Lower lobe of right lung (tissue), 2 donors: ENCODE results near the gene CLIP4. TPM values are rescaled to one million over a fixed set of nuclear protein-coding genes. Genes with fewer than 3 reads are reported as not detected.

ENCODE experiments used
- ATAC-seq, 2 donors: fragments of 200-7000 bp; cut with Tn5 transposase; one replicate each; pipeline ENCODE4 v1.9.1; 2020 to 2022; ENCODE audit warnings: mild to moderate bottlenecking in 2 of 2, moderate library complexity in 2 of 2
- DNase-seq: peaks from one replicate; pipeline ENCODE4 v3.0.0-alpha.2; 2020
- H3K27ac ChIP-seq: fragments of 200-600 bp; one replicate; pipeline ENCODE4 v1.8.0; 2022
- H3K27me3 ChIP-seq: fragments of 200-600 bp; one replicate; pipeline ENCODE4 v1.8.0; 2022; ENCODE audit warnings: low read depth
- H3K36me3 ChIP-seq: fragments of 200-600 bp; one replicate; pipeline ENCODE4 v1.8.0; 2022; ENCODE audit warnings: mild to moderate bottlenecking
- H3K4me1 ChIP-seq: fragments of 200-600 bp; one replicate; pipeline ENCODE4 v1.8.0; 2022
- H3K4me3 ChIP-seq: fragments of 200-600 bp; one replicate; pipeline ENCODE4 v1.8.0; 2022; ENCODE audit warnings: mild to moderate bottlenecking
- H3K9me3 ChIP-seq: fragments of 200-600 bp; one replicate; pipeline ENCODE4 v1.8.0; 2022
- intact Hi-C: fragments of 100-400 bp; cut with DNase I; formaldehyde crosslinking; loops from one replicate; pipeline ENCODE4 v1.11.0; 2022
- total RNA-seq: library from RNA; stranded (reverse); fragmentation: NEBNext Ultra II Directional; extraction: Animal tissue kit (Norgen Biotek cat#: 25700); gene quantifications from one replicate; pipeline ENCODE4 v1.2.1, GENCODE V29; 2021
- TF ChIP-seq, protein P1 (sequence below): fragments of 200-600 bp; IDR thresholded peaks from one replicate; pipeline ENCODE4 v1.8.0; 2022; ENCODE audit warnings: antibody characterized with exemption, mild to moderate bottlenecking
- donor health status: DM: no; HTN: yes; CAD: no; lungs with severe emphysema.

CLIP4 gene
- total RNA-seq, 1 donor from 2014 or later, result 64.6 TPM

DNA sequence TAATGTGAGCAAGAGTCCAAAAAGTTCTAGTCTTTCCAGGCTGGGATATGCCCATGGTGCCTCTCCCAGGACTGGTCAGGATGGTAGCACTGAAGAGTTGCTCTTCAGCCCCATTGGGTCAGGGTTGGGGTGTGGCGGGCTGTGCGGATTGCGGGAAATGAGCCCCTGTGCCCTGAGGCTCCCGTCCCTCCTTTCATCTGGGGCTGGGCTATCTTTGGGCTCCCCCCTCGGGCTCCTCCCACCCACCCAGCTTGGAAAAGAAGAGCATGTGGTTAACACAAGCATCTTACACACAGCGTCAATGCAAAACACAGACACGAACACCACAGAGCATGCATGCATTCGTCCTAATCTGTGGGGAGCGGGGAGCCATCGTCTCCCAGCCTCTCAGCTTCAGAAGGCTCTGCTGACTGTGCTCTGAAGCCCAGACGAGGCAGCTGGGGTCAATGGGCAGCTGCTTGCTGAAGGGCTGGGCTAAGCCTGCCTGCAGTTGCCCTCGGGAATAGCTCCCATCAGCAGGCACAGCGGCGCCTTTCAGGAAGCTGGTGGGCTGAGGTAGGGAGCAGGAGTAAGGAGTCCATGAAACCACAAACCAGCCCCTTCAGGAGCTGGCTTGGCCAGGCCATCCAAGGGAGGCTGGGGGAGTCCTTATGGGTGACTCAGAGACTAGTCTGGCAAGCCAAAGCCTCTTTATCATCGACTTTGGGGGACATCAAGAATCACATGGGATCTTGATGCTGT, 112.9 kb downstream of the CLIP4 start:
- intact Hi-C loops, result no loop called here
- Histone ChIP-seq H3K4me1 (peaks cover 6% of the 10 kb centered on the region), H3K27ac (no peak overlapping the region), H3K36me3 (no peaks in the 10 kb centered on the region), H3K9me3 (no peaks in the 10 kb centered on the region), H3K27me3 (peaks cover 15% of the 10 kb centered on the region), H3K4me3 (no peak overlapping the region)
- ATAC-seq (no peak), DNase-seq (no peak)
- TF ChIP-seq, protein P1, sequence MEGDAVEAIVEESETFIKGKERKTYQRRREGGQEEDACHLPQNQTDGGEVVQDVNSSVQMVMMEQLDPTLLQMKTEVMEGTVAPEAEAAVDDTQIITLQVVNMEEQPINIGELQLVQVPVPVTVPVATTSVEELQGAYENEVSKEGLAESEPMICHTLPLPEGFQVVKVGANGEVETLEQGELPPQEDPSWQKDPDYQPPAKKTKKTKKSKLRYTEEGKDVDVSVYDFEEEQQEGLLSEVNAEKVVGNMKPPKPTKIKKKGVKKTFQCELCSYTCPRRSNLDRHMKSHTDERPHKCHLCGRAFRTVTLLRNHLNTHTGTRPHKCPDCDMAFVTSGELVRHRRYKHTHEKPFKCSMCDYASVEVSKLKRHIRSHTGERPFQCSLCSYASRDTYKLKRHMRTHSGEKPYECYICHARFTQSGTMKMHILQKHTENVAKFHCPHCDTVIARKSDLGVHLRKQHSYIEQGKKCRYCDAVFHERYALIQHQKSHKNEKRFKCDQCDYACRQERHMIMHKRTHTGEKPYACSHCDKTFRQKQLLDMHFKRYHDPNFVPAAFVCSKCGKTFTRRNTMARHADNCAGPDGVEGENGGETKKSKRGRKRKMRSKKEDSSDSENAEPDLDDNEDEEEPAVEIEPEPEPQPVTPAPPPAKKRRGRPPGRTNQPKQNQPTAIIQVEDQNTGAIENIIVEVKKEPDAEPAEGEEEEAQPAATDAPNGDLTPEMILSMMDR, result no peak

DNA sequence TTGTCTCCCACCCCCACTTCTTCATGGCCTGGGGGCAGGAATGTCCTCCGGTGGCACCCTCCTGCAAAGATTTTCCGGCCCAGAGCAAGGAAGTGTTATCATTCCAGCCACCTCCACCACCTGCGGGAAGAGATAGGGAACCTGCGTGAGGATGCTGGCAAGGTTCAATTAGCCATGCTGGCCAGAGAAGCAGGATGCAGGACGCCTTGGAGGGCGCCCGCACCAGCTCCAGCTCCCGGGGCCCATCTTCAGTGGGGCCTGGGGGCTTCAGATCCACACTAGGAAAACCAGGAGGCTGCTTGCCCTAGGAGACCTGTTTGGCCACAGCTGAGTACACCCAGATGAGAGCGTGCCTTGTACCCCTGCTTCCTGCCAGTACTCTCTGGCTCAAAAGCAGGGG, 113.7 kb downstream of the CLIP4 start:
- TF ChIP-seq, protein P1, result no peak

DNA sequence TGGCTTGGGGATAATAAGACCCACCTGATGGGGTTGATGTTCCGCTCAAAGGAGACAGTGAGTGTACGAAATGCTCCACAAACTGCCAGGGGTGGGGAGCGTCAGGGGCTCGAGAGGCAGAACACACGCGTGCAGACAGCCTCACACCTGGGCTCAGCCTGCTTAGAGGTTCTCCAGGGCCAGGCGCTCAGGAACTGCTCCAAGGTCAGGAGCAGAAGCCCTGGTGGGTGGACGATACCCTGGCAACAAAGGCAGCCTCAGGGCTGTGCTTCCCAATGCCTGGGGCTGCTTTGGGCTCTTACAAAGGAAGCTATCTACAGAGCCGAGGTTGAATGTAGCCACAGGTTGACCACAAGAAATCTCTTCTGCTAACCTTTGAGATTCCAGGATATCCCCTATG, 114.4 kb downstream of the CLIP4 start:
- intact Hi-C loops, result no loop called here
- Histone ChIP-seq H3K4me1 (no peaks in the 10 kb centered on the region), H3K27me3 (peaks cover 15% of the 10 kb centered on the region), H3K4me3 (no peak overlapping the region), H3K9me3 (no peaks in the 10 kb centered on the region), H3K36me3 (no peaks in the 10 kb centered on the region), H3K27ac (no peak overlapping the region)
- TF ChIP-seq, protein P1, result no peak
- ATAC-seq (no peak), DNase-seq (no peak)

More for the DNA sequence above, 113.7 kb downstream of the CLIP4 start:
- intact Hi-C loops, result no loop called here
- H3K27ac ChIP-seq, result no peak overlapping the region
- DNase-seq (no peak), ATAC-seq (no peak)
- no peaks in the 10 kb centered on the region for H3K36me3 ChIP-seq
- no peaks in the 10 kb centered on the region for H3K4me1 ChIP-seq
- H3K4me3 ChIP-seq, result no peak overlapping the region
- no peaks in the 10 kb centered on the region for H3K9me3 ChIP-seq
- peaks cover 15% of the 10 kb centered on the region for H3K27me3 ChIP-seq

DNA sequence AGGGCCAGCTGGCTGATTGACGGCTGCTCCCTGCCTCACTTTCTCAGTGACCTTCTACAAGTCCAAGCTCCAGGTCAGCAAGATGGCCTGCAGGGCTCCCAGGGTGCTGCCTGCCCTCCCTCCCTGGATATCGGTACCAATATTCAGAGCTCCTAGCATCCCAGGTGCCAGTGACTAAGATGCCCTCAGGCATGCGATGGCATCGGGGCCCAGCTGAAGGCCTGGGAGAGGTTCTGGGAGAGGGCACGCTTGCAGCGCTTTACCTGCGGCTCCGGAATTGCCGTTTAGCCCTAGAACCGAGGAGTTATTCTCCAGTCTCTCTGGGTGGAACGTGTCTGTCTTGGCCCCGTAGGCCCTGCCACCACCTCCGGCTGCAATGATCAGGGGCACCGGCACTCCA, 116.8 kb downstream of the CLIP4 start:
- no peak overlapping the region for H3K4me3 ChIP-seq
- DNase-seq (no peak), ATAC-seq (no peak)
- intact Hi-C loops, result no loop called here
- no peaks in the 10 kb centered on the region for H3K36me3 ChIP-seq
- TF ChIP-seq, protein P1, result no peak
- H3K27me3 ChIP-seq, result peaks cover 15% of the 10 kb centered on the region
- no peaks in the 10 kb centered on the region for H3K9me3 ChIP-seq
- H3K27ac ChIP-seq, result no peak overlapping the region
- H3K4me1 ChIP-seq, result no peaks in the 10 kb centered on the region

DNA sequence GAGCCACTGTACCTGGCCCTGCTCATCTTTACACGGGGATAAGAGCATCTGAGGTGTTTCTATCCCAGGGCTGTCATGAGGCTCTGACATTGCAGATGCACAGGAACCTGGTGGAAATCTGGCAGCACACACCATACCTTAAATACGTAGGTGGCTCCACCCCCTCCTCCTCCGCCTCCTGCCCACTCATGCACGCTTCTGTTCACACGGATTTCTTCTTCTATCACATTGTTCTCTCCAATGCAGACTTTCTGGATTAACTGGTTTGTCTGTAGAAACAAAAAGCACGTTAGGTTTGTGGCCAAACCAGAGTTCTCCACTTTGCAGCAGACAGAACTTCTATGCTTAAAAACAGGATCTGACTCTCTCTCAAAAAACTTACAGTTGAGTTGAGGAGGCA, 118.2 kb downstream of the CLIP4 start:
- intact Hi-C loops, result no loop called here
- DNase-seq (no peak), ATAC-seq (no peak)
- Histone ChIP-seq H3K4me1 (no peaks in the 10 kb centered on the region), H3K36me3 (no peaks in the 10 kb centered on the region), H3K27ac (no peak overlapping the region), H3K27me3 (peaks cover 16% of the 10 kb centered on the region), H3K4me3 (no peak overlapping the region), H3K9me3 (no peaks in the 10 kb centered on the region)
- TF ChIP-seq, protein P1, result no peak
